HepG2 (cell line): ENCODE data around the gene SLC25A25. TPM values are rescaled to one million over a fixed set of nuclear protein-coding genes. Genes with fewer than 3 reads are reported as not detected.

Source experiments
- ASH2L ChIP-seq: fragments of 300-600, 200-600 bp; sonication (generic); IDR thresholded peaks from 2 replicates; pipeline ENCODE4 v1.7.0; 2017; ENCODE audit warnings: low read depth, mild to moderate bottlenecking, moderate library complexity, mixed read lengths, low read length; ENCODE audit not compliant: insufficient read length
- ERF ChIP-seq: IDR thresholded peaks from 2 replicates; pipeline ENCODE4 v1.6.1; 2018; ENCODE audit warnings: missing biosample characterization, missing genetic modification reagents
- HIVEP1 ChIP-seq: sonication (generic); formaldehyde crosslinking; IDR thresholded peaks from 2 replicates; pipeline ENCODE4 v1.4.0; 2020; ENCODE audit warnings: mild to moderate bottlenecking, missing genetic modification reagents
- MATR3 ChIP-seq: sonication (generic); formaldehyde crosslinking; IDR thresholded peaks from 2 replicates; pipeline ENCODE4 v1.4.0; 2020; ENCODE audit warnings: missing genetic modification reagents
- MED8 ChIP-seq: sonication (generic); formaldehyde crosslinking; IDR thresholded peaks from 2 replicates; pipeline ENCODE4 v1.8.1; 2023; ENCODE audit warnings: mild to moderate bottlenecking, missing genetic modification reagents; ENCODE audit not compliant: insufficient replicate concordance
- MXD4 ChIP-seq: IDR thresholded peaks from 2 replicates; pipeline ENCODE4 v1.6.1; 2016; ENCODE audit warnings: mild to moderate bottlenecking, missing biosample characterization, missing genetic modification reagents
- SOX5 ChIP-seq: IDR thresholded peaks from 2 replicates; pipeline ENCODE4 v1.6.1; 2016; ENCODE audit warnings: borderline replicate concordance
- ZC3H13 ChIP-seq: sonication (generic); formaldehyde crosslinking; IDR thresholded peaks from 2 replicates; pipeline ENCODE4 v1.8.1; 2023; ENCODE audit warnings: mild to moderate bottlenecking, missing genetic modification reagents, moderate library complexity
- ZFP37 ChIP-seq: sonication (generic); formaldehyde crosslinking; IDR thresholded peaks from 2 replicates; pipeline ENCODE4 v1.4.0; 2020; ENCODE audit warnings: missing genetic modification reagents, borderline replicate concordance
- ZNF12 ChIP-seq: sonication (generic); formaldehyde crosslinking; IDR thresholded peaks from 2 replicates; pipeline ENCODE4 v1.5.0; 2020; ENCODE audit warnings: missing genetic modification reagents
- ZNF274 ChIP-seq: sonication (generic); formaldehyde crosslinking; IDR thresholded peaks from 2 replicates; pipeline ENCODE4 v1.5.1; 2020; ENCODE audit warnings: mild to moderate bottlenecking, missing genetic modification reagents
- ZNF33B ChIP-seq: sonication (generic); formaldehyde crosslinking; IDR thresholded peaks from 2 replicates; pipeline ENCODE4 v1.5.1; 2020; ENCODE audit warnings: mild to moderate bottlenecking, missing genetic modification reagents
- ZNF496 ChIP-seq: sonication (generic); formaldehyde crosslinking; IDR thresholded peaks from 2 replicates; pipeline ENCODE4 v1.8.1; 2023; ENCODE audit warnings: mild to moderate bottlenecking, moderate library complexity, missing genetic modification reagents; ENCODE audit not compliant: insufficient replicate concordance
- ZNF724P ChIP-seq: sonication (generic); formaldehyde crosslinking; IDR thresholded peaks from 2 replicates; pipeline ENCODE4 v1.8.0; 2022; ENCODE audit warnings: missing genetic modification reagents, borderline replicate concordance
- ZNF883 ChIP-seq: sonication (generic); formaldehyde crosslinking; IDR thresholded peaks from 2 replicates; pipeline ENCODE4 v1.5.1; 2020; ENCODE audit warnings: mild to moderate bottlenecking, missing genetic modification reagents; ENCODE audit errors: not compliant biosample characterization
- polyA plus RNA-seq, 8 experiments: library from polyadenylated mRNA; depleted of rRNA in 3 of 8; stranded (reverse) in 7 of 8; unstranded in 1 of 8; fragments of >200 nt; fragmentation: Illumina TruSeq in 4 of 8; extraction: Trizol in 4 of 8; gene quantifications; 2 replicates each; pipeline versions ENCODE4 v1.2.1 to v1.2.3, GENCODE V29; 2011 to 2016; ENCODE audit warnings: low read depth in 4 of 8, missing spikeins in 1 of 8, mixed read lengths in 1 of 8; ENCODE audit not compliant: insufficient read depth in 1 of 8
- total RNA-seq, 5 experiments: library from RNA; depleted of rRNA; stranded (reverse); fragments of >200 nt; fragmentation: Illumina TruSeq; extraction: Trizol; gene quantifications; 2 replicates each; pipeline ENCODE4 v1.2.3, GENCODE V29; 2016; ENCODE audit warnings: low read depth in 1 of 5
- TF ChIP-seq, protein P1 (sequence below): sonication (generic); formaldehyde crosslinking; IDR thresholded peaks from 2 replicates; pipeline ENCODE4 v1.8.1; 2023; ENCODE audit warnings: missing genetic modification reagents, inconsistent platforms, borderline replicate concordance
- TF ChIP-seq, protein P2 (sequence below): sonication (generic); formaldehyde crosslinking; IDR thresholded peaks from 2 replicates; pipeline ENCODE4 v1.9.0; 2021; ENCODE audit warnings: missing genetic modification reagents, borderline replicate concordance
- TF ChIP-seq, protein P3 (sequence below): sonication (generic); formaldehyde crosslinking; IDR thresholded peaks from 2 replicates; pipeline ENCODE4 v1.5.1; 2020; ENCODE audit warnings: missing genetic modification reagents, mild to moderate bottlenecking, borderline replicate concordance
- TF ChIP-seq, protein P4 (sequence below): sonication (generic); formaldehyde crosslinking; IDR thresholded peaks from 2 replicates; pipeline ENCODE4 v1.4.0; 2020; ENCODE audit warnings: missing genetic modification reagents

Gene SLC25A25
- total and polyA plus RNA-seq, 2 of the 13 experiments (the other 11 are each of a cell fraction or from before 2014, with no cell fraction given) = 10.5 to 24.8 TPM

DNA sequence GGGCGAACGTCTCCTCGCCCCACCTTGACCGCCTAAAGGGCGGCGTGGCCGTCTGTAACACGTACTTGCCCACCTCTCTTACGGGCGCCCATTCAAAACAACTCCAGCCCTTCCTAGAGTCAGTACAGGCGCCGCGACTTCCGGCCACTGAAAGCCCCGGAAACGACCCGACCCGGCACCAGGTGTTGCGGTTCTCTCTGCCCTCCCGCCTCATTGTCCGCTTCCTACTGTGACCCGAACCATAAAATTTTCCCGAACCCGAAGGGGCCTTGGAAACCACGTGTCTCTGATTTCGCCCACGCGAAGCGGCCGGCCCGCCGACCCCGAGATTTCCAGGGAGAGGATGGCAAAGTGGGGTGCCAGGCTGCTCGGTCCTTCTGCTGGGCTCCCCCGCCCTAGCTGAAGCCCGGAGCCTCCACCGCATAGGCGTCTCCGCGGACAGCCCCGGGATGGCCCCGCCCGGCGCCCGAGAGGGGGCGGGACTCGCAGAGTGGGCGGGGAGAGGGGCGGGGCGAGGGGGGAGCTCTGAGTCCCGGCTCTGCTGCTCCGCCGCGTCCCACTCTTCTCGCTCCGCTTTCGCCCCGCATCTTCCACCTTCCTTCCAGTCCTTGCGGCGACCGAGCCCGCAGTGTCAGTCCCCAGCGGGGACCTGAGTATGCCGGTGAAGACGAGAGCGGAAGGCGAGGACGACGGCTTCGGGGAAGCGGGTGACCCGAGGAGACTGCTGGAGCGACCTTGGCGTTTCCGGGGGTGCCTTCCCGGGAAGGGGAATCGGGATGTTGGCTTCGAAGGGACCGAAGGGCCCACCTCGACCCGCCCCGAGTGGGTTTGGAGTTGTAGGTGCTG, 60.2 kb downstream of the SLC25A25 start (continued):
- peak; percentile 65 for TF ChIP-seq MED8 (CRISPR knock-in tag)
- TF ChIP-seq ZC3H13 = peak; percentile 53; the same call in 1 of the 2 replicates
- TF ChIP-seq ZNF33B (CRISPR knock-in tag) = peak; percentile 17; the same call in 1 of the 2 replicates
- TF ChIP-seq, protein P1, sequence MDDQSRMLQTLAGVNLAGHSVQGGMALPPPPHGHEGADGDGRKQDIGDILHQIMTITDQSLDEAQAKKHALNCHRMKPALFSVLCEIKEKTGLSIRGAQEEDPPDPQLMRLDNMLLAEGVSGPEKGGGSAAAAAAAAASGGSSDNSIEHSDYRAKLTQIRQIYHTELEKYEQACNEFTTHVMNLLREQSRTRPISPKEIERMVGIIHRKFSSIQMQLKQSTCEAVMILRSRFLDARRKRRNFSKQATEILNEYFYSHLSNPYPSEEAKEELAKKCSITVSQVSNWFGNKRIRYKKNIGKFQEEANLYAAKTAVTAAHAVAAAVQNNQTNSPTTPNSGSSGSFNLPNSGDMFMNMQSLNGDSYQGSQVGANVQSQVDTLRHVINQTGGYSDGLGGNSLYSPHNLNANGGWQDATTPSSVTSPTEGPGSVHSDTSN (CRISPR knock-in tag) = peak; percentile 52; the same call in 1 of the 2 replicates
- TF ChIP-seq ZNF724P = peak; percentile 63; the same call in 1 of the 2 replicates
- TF ChIP-seq ZNF12 = no peak
- peak; percentile 60; the same call in 1 of the 2 replicates for TF ChIP-seq HIVEP1 (CRISPR knock-in tag)
- TF ChIP-seq ZNF883 = no peak
- TF ChIP-seq, protein P2, sequence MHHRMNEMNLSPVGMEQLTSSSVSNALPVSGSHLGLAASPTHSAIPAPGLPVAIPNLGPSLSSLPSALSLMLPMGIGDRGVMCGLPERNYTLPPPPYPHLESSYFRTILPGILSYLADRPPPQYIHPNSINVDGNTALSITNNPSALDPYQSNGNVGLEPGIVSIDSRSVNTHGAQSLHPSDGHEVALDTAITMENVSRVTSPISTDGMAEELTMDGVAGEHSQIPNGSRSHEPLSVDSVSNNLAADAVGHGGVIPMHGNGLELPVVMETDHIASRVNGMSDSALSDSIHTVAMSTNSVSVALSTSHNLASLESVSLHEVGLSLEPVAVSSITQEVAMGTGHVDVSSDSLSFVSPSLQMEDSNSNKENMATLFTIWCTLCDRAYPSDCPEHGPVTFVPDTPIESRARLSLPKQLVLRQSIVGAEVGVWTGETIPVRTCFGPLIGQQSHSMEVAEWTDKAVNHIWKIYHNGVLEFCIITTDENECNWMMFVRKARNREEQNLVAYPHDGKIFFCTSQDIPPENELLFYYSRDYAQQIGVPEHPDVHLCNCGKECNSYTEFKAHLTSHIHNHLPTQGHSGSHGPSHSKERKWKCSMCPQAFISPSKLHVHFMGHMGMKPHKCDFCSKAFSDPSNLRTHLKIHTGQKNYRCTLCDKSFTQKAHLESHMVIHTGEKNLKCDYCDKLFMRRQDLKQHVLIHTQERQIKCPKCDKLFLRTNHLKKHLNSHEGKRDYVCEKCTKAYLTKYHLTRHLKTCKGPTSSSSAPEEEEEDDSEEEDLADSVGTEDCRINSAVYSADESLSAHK = no peak
- TF ChIP-seq, protein P3, sequence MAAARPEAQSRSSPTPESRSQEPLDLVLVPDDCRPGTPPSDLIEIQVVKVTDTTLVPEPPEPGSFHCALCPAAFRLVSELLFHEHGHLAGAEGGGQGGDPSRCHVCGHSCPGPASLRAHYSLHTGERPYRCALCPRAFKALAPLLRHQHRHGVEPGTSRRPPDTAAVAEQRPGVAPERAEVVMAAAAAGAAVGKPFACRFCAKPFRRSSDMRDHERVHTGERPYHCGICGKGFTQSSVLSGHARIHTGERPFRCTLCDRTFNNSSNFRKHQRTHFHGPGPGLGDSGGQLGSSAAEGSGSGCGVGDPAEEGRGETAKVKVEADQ (CRISPR knock-in tag) = peak; percentile 15; the same call in 1 of the 2 replicates
- TF ChIP-seq MATR3 = no peak
- TF ChIP-seq ERF (CRISPR knock-in tag) = 0 out of 2 replicates have a peak, but pooled peaks have one; percentile 21
- TF ChIP-seq, protein P4, sequence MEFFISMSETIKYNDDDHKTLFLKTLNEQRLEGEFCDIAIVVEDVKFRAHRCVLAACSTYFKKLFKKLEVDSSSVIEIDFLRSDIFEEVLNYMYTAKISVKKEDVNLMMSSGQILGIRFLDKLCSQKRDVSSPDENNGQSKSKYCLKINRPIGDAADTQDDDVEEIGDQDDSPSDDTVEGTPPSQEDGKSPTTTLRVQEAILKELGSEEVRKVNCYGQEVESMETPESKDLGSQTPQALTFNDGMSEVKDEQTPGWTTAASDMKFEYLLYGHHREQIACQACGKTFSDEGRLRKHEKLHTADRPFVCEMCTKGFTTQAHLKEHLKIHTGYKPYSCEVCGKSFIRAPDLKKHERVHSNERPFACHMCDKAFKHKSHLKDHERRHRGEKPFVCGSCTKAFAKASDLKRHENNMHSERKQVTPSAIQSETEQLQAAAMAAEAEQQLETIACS = 0 out of 2 replicates have a peak, but pooled peaks have one; percentile 6
- TF ChIP-seq ZFP37 (CRISPR knock-in tag) = peak; percentile 67; the same call in 1 of the 2 replicates
- TF ChIP-seq MXD4 (CRISPR knock-in tag) = peak; percentile 91
- no peak for TF ChIP-seq ZNF496 (CRISPR knock-in tag)
- TF ChIP-seq SOX5 (CRISPR knock-in tag) = 0 out of 2 replicates have a peak, but pooled peaks have one; percentile 7
- TF ChIP-seq ZNF274 = no peak
- no peak for TF ChIP-seq ASH2L
